DND-41 (cell line): Measurements from ENCODE around the gene PSD4.
A peak's percentile ranks its signal among the peaks of the same experiment; 100 is the strongest.

Source experiments
- ATAC-seq: fragments of 200-7000 bp; cut with Tn5 transposase; 3 replicates; pipeline ENCODE4 v1.9.1; 2021; ENCODE audit warnings: low read depth; ENCODE audit not compliant: insufficient read depth
- DNase-seq: peaks from one replicate; pipeline ENCODE4 v3.0.0-alpha.2; 2020
- H2AFZ ChIP-seq: 2 replicates; pipeline ENCODE4 v1.6.0; 2012; ENCODE audit warnings: low read depth, low read length
- H3K27ac ChIP-seq: 2 replicates; pipeline ENCODE4 v1.5.1; 2012; ENCODE audit warnings: low read length, inconsistent platforms
- H3K27me3 ChIP-seq: fragments of 200-600 bp; sonication (generic); 2 replicates; pipeline ENCODE4 v1.6.0; 2012; ENCODE audit warnings: low read length, mild to moderate bottlenecking, inconsistent platforms; ENCODE audit not compliant: insufficient read depth, poor library complexity
- H3K36me3 ChIP-seq: 2 replicates; pipeline ENCODE4 v1.5.1; 2012; ENCODE audit warnings: low read length, inconsistent platforms; ENCODE audit not compliant: insufficient read depth
- H3K4me1 ChIP-seq: 2 replicates; pipeline ENCODE4 v1.5.1; 2012; ENCODE audit warnings: mild to moderate bottlenecking, low read length; ENCODE audit not compliant: insufficient read depth
- H3K4me2 ChIP-seq: 2 replicates; pipeline ENCODE4 v1.6.0; 2012; ENCODE audit warnings: mild to moderate bottlenecking, moderate library complexity, low read length, inconsistent platforms; ENCODE audit not compliant: insufficient read depth
- H3K4me3 ChIP-seq, 2 experiments: fragments of 200-600 bp in 1 of 2; shearing (Covaris generic) in 1 of 2; 2 replicates each; pipeline ENCODE4 v1.5.1; 2012 to 2016; ENCODE audit warnings: inconsistent platforms in 2 of 2, low read length in 2 of 2, mild to moderate bottlenecking in 2 of 2, low read depth in 1 of 2, moderate library complexity in 1 of 2
- H3K79me2 ChIP-seq: 2 replicates; pipeline ENCODE4 v1.6.0; 2012; ENCODE audit warnings: low read length, inconsistent platforms; ENCODE audit not compliant: insufficient read depth
- H3K9ac ChIP-seq: 2 replicates; pipeline ENCODE4 v1.6.0; 2012; ENCODE audit warnings: low read depth, mild to moderate bottlenecking, inconsistent platforms, low read length, moderate library complexity
- H3K9me3 ChIP-seq: 2 replicates; pipeline ENCODE4 v1.5.1; 2012; ENCODE audit warnings: low read length, moderate library complexity, mild to moderate bottlenecking, inconsistent platforms; ENCODE audit not compliant: insufficient read depth, severe bottlenecking
- H4K20me1 ChIP-seq: 2 replicates; pipeline ENCODE4 v1.6.0; 2012; ENCODE audit warnings: low read length; ENCODE audit not compliant: insufficient read depth
- EZH2 ChIP-seq: IDR thresholded peaks from 3 replicates; pipeline ENCODE4 v1.6.1; 2012; ENCODE audit warnings: borderline replicate concordance, low read depth, mild to moderate bottlenecking, moderate library complexity, low read length, inconsistent platforms; ENCODE audit not compliant: severe bottlenecking
- TF ChIP-seq, protein P1 (sequence below): IDR thresholded peaks from 2 replicates; pipeline ENCODE4 v1.5.1; 2012; ENCODE audit warnings: borderline replicate concordance, low read length, moderate library complexity, mild to moderate bottlenecking; ENCODE audit not compliant: poor library complexity, severe bottlenecking; ENCODE audit errors: extremely low read depth

PSD4 gene

DNA sequence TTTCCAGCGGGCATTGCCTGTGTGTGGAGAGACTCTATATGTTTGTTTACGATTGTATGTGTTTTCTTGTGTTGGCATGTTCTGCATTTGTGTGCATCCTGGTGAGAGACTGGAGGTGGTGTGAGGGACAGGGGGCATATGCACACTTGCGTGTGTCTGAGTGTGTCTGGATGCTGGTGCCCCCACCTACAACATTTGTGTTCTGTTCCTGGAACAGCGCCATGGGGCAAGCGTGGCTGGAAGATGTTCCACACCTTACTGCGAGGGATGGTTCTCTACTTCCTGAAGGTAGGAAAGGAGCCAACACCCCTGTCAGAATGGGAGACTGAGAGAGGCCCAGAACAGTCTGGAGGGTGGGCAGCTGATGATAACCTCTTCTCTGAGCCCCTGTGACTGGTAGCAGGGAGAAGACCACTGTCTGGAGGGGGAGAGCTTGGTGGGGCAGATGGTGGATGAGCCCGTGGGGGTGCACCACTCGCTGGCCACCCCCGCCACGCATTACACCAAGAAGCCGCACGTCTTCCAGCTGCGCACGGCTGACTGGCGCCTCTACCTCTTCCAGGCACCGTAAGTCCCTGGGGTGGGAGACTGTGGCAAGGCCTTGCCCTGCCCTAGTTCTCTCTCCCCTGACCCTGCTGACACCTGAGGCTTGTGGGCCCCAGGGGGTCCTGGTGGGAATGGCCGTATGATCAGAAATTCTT lies 23.7 kb downstream of the PSD4 start:
- ATAC-seq (no peak), DNase-seq (no peak)
- Histone ChIP-seq H3K4me2 (no peak overlapping the region), H3K9me3 (no peaks in the 10 kb centered on the region), H2AFZ (no peak overlapping the region), H3K9ac (no peak overlapping the region), H3K27ac (no peak overlapping the region), H3K4me3 (no peak overlapping the region), H3K79me2 (no peaks in the 10 kb centered on the region), H4K20me1 (peaks cover 40% of the 10 kb centered on the region), H3K4me1 (no peaks in the 10 kb centered on the region), H3K27me3 (no peaks in the 10 kb centered on the region), H3K36me3 (peaks cover 99% of the 10 kb centered on the region)
- TF ChIP-seq, protein P1, sequence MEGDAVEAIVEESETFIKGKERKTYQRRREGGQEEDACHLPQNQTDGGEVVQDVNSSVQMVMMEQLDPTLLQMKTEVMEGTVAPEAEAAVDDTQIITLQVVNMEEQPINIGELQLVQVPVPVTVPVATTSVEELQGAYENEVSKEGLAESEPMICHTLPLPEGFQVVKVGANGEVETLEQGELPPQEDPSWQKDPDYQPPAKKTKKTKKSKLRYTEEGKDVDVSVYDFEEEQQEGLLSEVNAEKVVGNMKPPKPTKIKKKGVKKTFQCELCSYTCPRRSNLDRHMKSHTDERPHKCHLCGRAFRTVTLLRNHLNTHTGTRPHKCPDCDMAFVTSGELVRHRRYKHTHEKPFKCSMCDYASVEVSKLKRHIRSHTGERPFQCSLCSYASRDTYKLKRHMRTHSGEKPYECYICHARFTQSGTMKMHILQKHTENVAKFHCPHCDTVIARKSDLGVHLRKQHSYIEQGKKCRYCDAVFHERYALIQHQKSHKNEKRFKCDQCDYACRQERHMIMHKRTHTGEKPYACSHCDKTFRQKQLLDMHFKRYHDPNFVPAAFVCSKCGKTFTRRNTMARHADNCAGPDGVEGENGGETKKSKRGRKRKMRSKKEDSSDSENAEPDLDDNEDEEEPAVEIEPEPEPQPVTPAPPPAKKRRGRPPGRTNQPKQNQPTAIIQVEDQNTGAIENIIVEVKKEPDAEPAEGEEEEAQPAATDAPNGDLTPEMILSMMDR, result no peak
- TF ChIP-seq EZH2, result no peak

DNA sequence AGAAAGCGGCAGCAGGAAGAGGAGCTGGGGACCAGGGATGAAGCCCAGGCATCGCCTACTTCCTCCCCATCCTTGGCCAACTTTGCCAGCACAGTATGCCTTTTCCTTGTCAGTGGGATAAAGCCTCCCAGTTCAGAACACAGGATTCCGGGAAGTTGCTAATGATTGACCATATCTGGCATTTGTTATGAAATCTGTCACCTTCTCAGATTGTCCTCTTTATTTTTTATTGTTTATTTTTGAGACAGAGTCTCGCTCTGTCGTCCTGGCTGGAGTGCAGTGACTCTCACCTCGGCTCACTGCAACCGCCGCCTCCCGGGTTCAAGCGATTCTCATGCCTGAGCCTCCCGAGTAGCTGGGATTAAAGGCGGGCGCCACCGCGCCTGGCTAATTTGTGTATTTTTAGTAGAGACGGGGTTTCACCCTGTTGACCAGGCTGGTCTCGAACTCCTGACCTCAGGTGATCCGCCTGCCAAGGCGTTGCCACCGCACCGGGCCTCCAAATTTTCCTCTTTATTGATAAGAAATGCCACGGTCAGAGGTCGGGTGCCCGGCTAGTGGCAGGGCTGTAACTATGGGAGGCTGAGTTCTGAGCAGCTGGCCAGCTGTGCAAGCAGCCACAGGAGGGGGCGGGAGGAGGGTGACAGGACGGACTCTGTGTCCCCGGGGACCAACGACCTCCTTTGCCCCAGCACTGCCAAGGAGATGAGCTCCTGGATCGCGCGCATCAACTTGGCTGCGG lies 24.4 kb downstream of the PSD4 start:
- H3K4me3 ChIP-seq, result no peak overlapping the region
- no peak overlapping the region for H3K27ac ChIP-seq
- peaks cover 99% of the 10 kb centered on the region for H3K36me3 ChIP-seq

GRCh38 chr2:113198790-113199612 lies 25.2 kb downstream of the PSD4 start:
- peaks cover 38% of the 10 kb centered on the region for H4K20me1 ChIP-seq
- no peak overlapping the region for H3K4me3 ChIP-seq
- peaks cover 91% of the 10 kb centered on the region for H3K36me3 ChIP-seq
- H3K27me3 ChIP-seq, result no peaks in the 10 kb centered on the region
- no peaks in the 10 kb centered on the region for H3K79me2 ChIP-seq
- H3K27ac ChIP-seq, result no peak overlapping the region
- H3K9me3 ChIP-seq, result no peaks in the 10 kb centered on the region
- no peaks in the 10 kb centered on the region for H3K4me1 ChIP-seq
- ATAC-seq (no peak), DNase-seq (no peak)
- no peak overlapping the region for H3K4me2 ChIP-seq
- H2AFZ ChIP-seq, result no peak overlapping the region
- no peak overlapping the region for H3K9ac ChIP-seq
- TF ChIP-seq, protein P1, result peak; percentile 10
- TF ChIP-seq EZH2, result no peak

More for the DNA sequence above, 24.4 kb downstream of the PSD4 start:
- Histone ChIP-seq H3K79me2 (no peaks in the 10 kb centered on the region), H3K9ac (no peak overlapping the region), H4K20me1 (peaks cover 37% of the 10 kb centered on the region), H3K4me2 (no peak overlapping the region), H2AFZ (no peak overlapping the region), H3K9me3 (no peaks in the 10 kb centered on the region), H3K27me3 (no peaks in the 10 kb centered on the region), H3K4me1 (no peaks in the 10 kb centered on the region)
- ATAC-seq (no peak), DNase-seq (no peak)
- TF ChIP-seq, protein P1, result no peak
- no peak for TF ChIP-seq EZH2
